ENCODE measurements around the gene EEFSEC. TPM values are rescaled to one million over a fixed set of nuclear protein-coding genes. Genes with fewer than 3 reads are reported as not detected.

Gene EEFSEC
- total RNA-seq, 3 donors from 2014 or later, result 13.9 to 28.2 (median 19.8) TPM

DNA sequence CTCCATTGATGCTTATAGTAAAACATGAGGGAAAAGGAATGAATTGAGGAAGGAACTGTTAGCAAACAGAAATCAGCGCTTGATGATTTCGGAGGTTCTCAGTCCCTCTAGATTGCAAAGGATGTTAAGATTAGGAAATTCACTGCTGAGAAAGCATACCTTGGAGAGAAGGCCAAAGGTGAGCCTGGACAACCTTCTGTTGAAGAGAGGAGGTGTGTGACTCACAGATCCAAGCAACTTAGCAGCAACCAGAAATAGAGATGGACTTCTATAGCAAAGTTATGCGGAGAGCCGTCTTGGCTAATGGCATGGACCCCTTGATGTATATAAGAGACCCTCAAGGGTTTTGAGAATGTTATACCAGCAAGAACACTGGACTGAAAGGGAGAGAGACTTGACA is 114.3 kb downstream of the EEFSEC start:
- Histone ChIP-seq H3K27ac (no peak overlapping the region), H3K4me1 (no peaks in the 10 kb centered on the region), H3K36me3 (no peaks in the 10 kb centered on the region), H3K4me3 (no peak overlapping the region), H3K27me3 (no peaks in the 10 kb centered on the region), H3K9me3 (no peaks in the 10 kb centered on the region)
- intact Hi-C loops (cut with DNase I; ENCODE audit: low total_unique reads), result no loop called here
- TF ChIP-seq POLR2AphosphoS5 (IDR thresholded peaks at IDR 0.05) (no peak), POLR2A (IDR thresholded peaks at IDR 0.05) (no peak)
- TF ChIP-seq, protein P1, sequence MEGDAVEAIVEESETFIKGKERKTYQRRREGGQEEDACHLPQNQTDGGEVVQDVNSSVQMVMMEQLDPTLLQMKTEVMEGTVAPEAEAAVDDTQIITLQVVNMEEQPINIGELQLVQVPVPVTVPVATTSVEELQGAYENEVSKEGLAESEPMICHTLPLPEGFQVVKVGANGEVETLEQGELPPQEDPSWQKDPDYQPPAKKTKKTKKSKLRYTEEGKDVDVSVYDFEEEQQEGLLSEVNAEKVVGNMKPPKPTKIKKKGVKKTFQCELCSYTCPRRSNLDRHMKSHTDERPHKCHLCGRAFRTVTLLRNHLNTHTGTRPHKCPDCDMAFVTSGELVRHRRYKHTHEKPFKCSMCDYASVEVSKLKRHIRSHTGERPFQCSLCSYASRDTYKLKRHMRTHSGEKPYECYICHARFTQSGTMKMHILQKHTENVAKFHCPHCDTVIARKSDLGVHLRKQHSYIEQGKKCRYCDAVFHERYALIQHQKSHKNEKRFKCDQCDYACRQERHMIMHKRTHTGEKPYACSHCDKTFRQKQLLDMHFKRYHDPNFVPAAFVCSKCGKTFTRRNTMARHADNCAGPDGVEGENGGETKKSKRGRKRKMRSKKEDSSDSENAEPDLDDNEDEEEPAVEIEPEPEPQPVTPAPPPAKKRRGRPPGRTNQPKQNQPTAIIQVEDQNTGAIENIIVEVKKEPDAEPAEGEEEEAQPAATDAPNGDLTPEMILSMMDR (IDR thresholded peaks at IDR 0.05), result no peak
- DNase-seq (ENCODE audit: low spot score in 2 of 2), result no peak

- H3K36me3 ChIP-seq, result no peaks in the 10 kb centered on the region
- no peak for TF ChIP-seq POLR2A (IDR thresholded peaks at IDR 0.05)
- no peak for TF ChIP-seq POLR2AphosphoS5 (IDR thresholded peaks at IDR 0.05)
- TF ChIP-seq, protein P1 (IDR thresholded peaks at IDR 0.05), result no peak
- no peak overlapping the region for H3K4me3 ChIP-seq
- no peaks in the 10 kb centered on the region for H3K27me3 ChIP-seq
- H3K27ac ChIP-seq, result no peak overlapping the region
- DNase-seq (ENCODE audit: low spot score in 2 of 2), result no peak
- H3K4me1 ChIP-seq, result no peaks in the 10 kb centered on the region
- intact Hi-C loops (cut with DNase I; ENCODE audit: low total_unique reads), result no loop called here
- no peaks in the 10 kb centered on the region for H3K9me3 ChIP-seq
Observed at GRCh38 chr3:128269006-128269775, 115.9 kb downstream of the EEFSEC start.

- Histone ChIP-seq H3K27me3 (no peaks in the 10 kb centered on the region), H3K9me3 (no peaks in the 10 kb centered on the region), H3K4me1 (no peaks in the 10 kb centered on the region), H3K27ac (no peak overlapping the region), H3K36me3 (no peaks in the 10 kb centered on the region), H3K4me3 (no peak overlapping the region)
- TF ChIP-seq, protein P1 (IDR thresholded peaks at IDR 0.05), result no peak
- no peak for TF ChIP-seq POLR2A (IDR thresholded peaks at IDR 0.05)
- no peak for TF ChIP-seq POLR2AphosphoS5 (IDR thresholded peaks at IDR 0.05)
- intact Hi-C loops (cut with DNase I; ENCODE audit: low total_unique reads), result no loop called here
- no peak for DNase-seq (ENCODE audit: low spot score in 2 of 2)
Observed at GRCh38 chr3:128269796-128270195, 116.5 kb downstream of the EEFSEC start.

- H3K9me3 ChIP-seq, result no peaks in the 10 kb centered on the region
- H3K36me3 ChIP-seq, result no peaks in the 10 kb centered on the region
- H3K4me3 ChIP-seq, result no peak overlapping the region
- intact Hi-C loops (cut with DNase I; ENCODE audit: low total_unique reads), result no loop called here
- no peak for DNase-seq (ENCODE audit: low spot score in 2 of 2)
- H3K27me3 ChIP-seq, result no peaks in the 10 kb centered on the region
- TF ChIP-seq POLR2AphosphoS5 (IDR thresholded peaks at IDR 0.05), result no peak
- TF ChIP-seq, protein P1 (IDR thresholded peaks at IDR 0.05), result no peak
- TF ChIP-seq POLR2A (IDR thresholded peaks at IDR 0.05), result no peak
- no peak overlapping the region for H3K27ac ChIP-seq
- no peaks in the 10 kb centered on the region for H3K4me1 ChIP-seq
Observed at GRCh38 chr3:128270559-128271492, 117.5 kb downstream of the EEFSEC start.

Measured in breast epithelium (tissue), 4 donors.